HepG2 (cell line): ENCODE results near the gene SLC2A2. TPM values are rescaled to one million over a fixed set of nuclear protein-coding genes. Genes with fewer than 3 reads are reported as not detected.

ENCODE experiments used
- ATAC-seq: fragments of 200-7000 bp; cut with Tn5 transposase; 3 replicates; pipeline ENCODE4 v1.9.1; 2020; ENCODE audit warnings: mild to moderate bottlenecking, moderate library complexity
- BruUV-seq: library from RNA; stranded (reverse); fragments of 400-500 nt; replicated peaks from 2 replicates; lab custom pipeline; 2021; lab: Mats Ljungman, UMichigan
- CTCF ChIA-PET: fragments of 300-600 bp; formaldehyde crosslinking; extraction: SDS; loops from one replicate; lab custom pipeline; 2021; ENCODE audit warnings: low total read pairs, inconsistent platforms, low intra/inter-chr PET ratio; lab: Yijun Ruan, JAX
- POLR2A ChIA-PET: fragments of 350-600 bp; sonication (Branson Sonifier 250); formaldehyde crosslinking; loops from one replicate; lab custom pipeline; 2020; ENCODE audit warnings: antibody characterized with exemption, inconsistent platforms; lab: Yijun Ruan, JAX
- DNase-seq: peaks from one replicate; pipeline ENCODE4 v3.0.0-alpha.2; 2015; ENCODE audit warnings: low spot score
- FAIRE-seq: peaks from 3 replicates; lab custom pipeline; 2011; peaks lifted over from hg19 to GRCh38; lab: Jason Lieb, UNC
- H2AFZ ChIP-seq: one replicate; pipeline ENCODE4 v1.6.1; 2011; ENCODE audit warnings: low read length, inconsistent platforms
- H3K27ac ChIP-seq: fragments of 300-600 bp; 3 replicates; pipeline ENCODE4 v1.8.0; 2011; ENCODE audit warnings: mixed run types, mild to moderate bottlenecking, mixed read lengths, low read length, inconsistent platforms; ENCODE audit not compliant: insufficient read depth; ENCODE audit errors: extremely low read length
- H3K27me3 ChIP-seq, 2 experiments: fragments of 200-600 bp in 1 of 2; 2 replicates in 1 of 2; 3 replicates in 1 of 2; pipeline versions ENCODE4 v1.6.0 to v1.8.0; 2011; ENCODE audit warnings: low read length in 2 of 2, mild to moderate bottlenecking in 2 of 2, moderate library complexity in 2 of 2, inconsistent platforms in 1 of 2; ENCODE audit not compliant: insufficient read depth in 2 of 2, control insufficient read depth in 1 of 2
- H3K36me3 ChIP-seq, 2 experiments: fragments of 200-600 bp in 1 of 2; replicated peaks in 1 of 2; 2 replicates in 1 of 2; 3 replicates in 1 of 2; pipeline versions ENCODE4 v1.5.1 to v1.8.0; 2011; ENCODE audit warnings: low read length in 2 of 2, inconsistent platforms in 1 of 2; ENCODE audit not compliant: insufficient read depth in 2 of 2, control insufficient read depth in 1 of 2
- H3K4me1 ChIP-seq: 2 replicates; pipeline ENCODE4 v1.5.1; 2012; ENCODE audit warnings: low read length, inconsistent platforms; ENCODE audit not compliant: insufficient read depth
- H3K4me2 ChIP-seq: 2 replicates; pipeline ENCODE4 v1.6.0; 2011; ENCODE audit warnings: low read depth, low read length, inconsistent platforms
- H3K4me3 ChIP-seq, 3 experiments: fragments of 200-600 bp in 1 of 3; sonication (generic), shearing (Covaris generic) in 1 of 3; replicated peaks in 1 of 3; 2 replicates each; pipeline ENCODE4 v1.5.1; 2011 to 2016; ENCODE audit warnings: low read length in 3 of 3, inconsistent platforms in 2 of 3, low read depth in 2 of 3, mild to moderate bottlenecking in 2 of 3, control low read depth in 1 of 3, mixed read lengths in 1 of 3; ENCODE audit not compliant: insufficient read depth in 1 of 3
- H3K79me2 ChIP-seq: one replicate; pipeline ENCODE4 v1.6.1; 2011; ENCODE audit warnings: low read length, inconsistent platforms; ENCODE audit not compliant: insufficient read depth
- H3K9ac ChIP-seq: 2 replicates; pipeline ENCODE4 v1.6.0; 2011; ENCODE audit warnings: mild to moderate bottlenecking, low read depth, low read length, inconsistent platforms; ENCODE audit not compliant: insufficient read depth
- H3K9me3 ChIP-seq: 2 replicates; pipeline ENCODE4 v1.5.1; 2012; ENCODE audit warnings: mild to moderate bottlenecking, low read length
- H4K20me1 ChIP-seq: 2 replicates; pipeline ENCODE4 v1.6.0; 2011; ENCODE audit warnings: inconsistent platforms, mild to moderate bottlenecking, low read length, moderate library complexity; ENCODE audit not compliant: insufficient read depth
- ATF7 ChIP-seq, 2 experiments: fragments of 450-650 bp in 1 of 2; sonication (generic) in 1 of 2; formaldehyde crosslinking in 1 of 2; IDR thresholded peaks; 2 replicates each; pipeline versions ENCODE4 v1.4.0 to v1.6.1; 2016 to 2020; ENCODE audit warnings: antibody characterized with exemption in 1 of 2, mild to moderate bottlenecking in 1 of 2, missing genetic modification reagents in 1 of 2
- ATM ChIP-seq: fragments of 450-650 bp; IDR thresholded peaks from 2 replicates; pipeline ENCODE4 v1.7.1; 2017; ENCODE audit warnings: mild to moderate bottlenecking, borderline replicate concordance
- ATRX ChIP-seq: sonication (generic); formaldehyde crosslinking; IDR thresholded peaks from 2 replicates; pipeline ENCODE4 v1.4.0; 2020; ENCODE audit warnings: missing genetic modification reagents, borderline replicate concordance
- MAFF ChIP-seq: IDR thresholded peaks from 2 replicates; pipeline ENCODE4 v1.6.1; 2011; ENCODE audit warnings: low read depth, low read length, improper control_type of control experiment
- MAFK ChIP-seq, 2 experiments: IDR thresholded peaks in 1 of 2; conservative IDR thresholded peaks in 1 of 2; 2 replicates each; pipeline ENCODE4 v1.6.1; 2011; ENCODE audit warnings: improper control_type of control experiment in 2 of 2, low read length in 2 of 2
- MED13 ChIP-seq: sonication (generic); formaldehyde crosslinking; IDR thresholded peaks from 2 replicates; pipeline ENCODE4 v1.5.0; 2020; ENCODE audit warnings: missing genetic modification reagents
- NFE2L2 ChIP-seq: fragments of 150-350 bp; IDR thresholded peaks from 2 replicates; pipeline ENCODE4 v1.6.1; 2014; ENCODE audit warnings: low read length
- SIN3B ChIP-seq: fragments of 150-350 bp; IDR thresholded peaks from 2 replicates; pipeline ENCODE4 v1.6.1; 2014; ENCODE audit warnings: low read length
- ZNF317 ChIP-seq: sonication (generic); formaldehyde crosslinking; IDR thresholded peaks from 2 replicates; pipeline ENCODE4 v1.5.0; 2020; ENCODE audit warnings: mild to moderate bottlenecking, missing genetic modification reagents
- ZNF83 ChIP-seq: sonication (generic); formaldehyde crosslinking; IDR thresholded peaks from 2 replicates; pipeline ENCODE4 v1.4.0; 2020; ENCODE audit warnings: missing genetic modification reagents, mild to moderate bottlenecking, borderline replicate concordance
- WGBS: methylation state at CpG from one replicate; pipeline ENCODE4 v1.1.6; 2017; ENCODE audit warnings: low lambda C conversion rate; 5-methylcytosine and 5-hydroxymethylcytosine counted together
- in situ Hi-C: cut with HindIII; loops from 2 replicates; pipeline ENCODE4 v1.10.0; 2017; ENCODE audit warnings: low pct_unique_long_range_greater_than_20kb; ENCODE audit not compliant: extremely low pct_ligation_motif_present
- intact Hi-C: fragments of 100-400 bp; cut with micrococcal nuclease; formaldehyde crosslinking; loops from one replicate; pipeline ENCODE4 v1.10.0; 2022; ENCODE audit not compliant: unreplicated experiment
- polyA plus RNA-seq, 8 experiments: library from polyadenylated mRNA; depleted of rRNA in 3 of 8; stranded (reverse) in 7 of 8; unstranded in 1 of 8; fragments of >200 nt; fragmentation: Illumina TruSeq in 4 of 8; extraction: Trizol in 4 of 8; gene quantifications; 2 replicates each; pipeline versions ENCODE4 v1.2.1 to v1.2.3, GENCODE V29; 2011 to 2016; ENCODE audit warnings: low read depth in 4 of 8, missing spikeins in 1 of 8, mixed read lengths in 1 of 8; ENCODE audit not compliant: insufficient read depth in 1 of 8
- total RNA-seq, 5 experiments: library from RNA; depleted of rRNA; stranded (reverse); fragments of >200 nt; fragmentation: Illumina TruSeq; extraction: Trizol; gene quantifications; 2 replicates each; pipeline ENCODE4 v1.2.3, GENCODE V29; 2016; ENCODE audit warnings: low read depth in 1 of 5
- TF ChIP-seq, protein P1 (sequence below): sonication (generic); formaldehyde crosslinking; IDR thresholded peaks from 2 replicates; pipeline ENCODE4 v1.4.0; 2020; ENCODE audit warnings: mild to moderate bottlenecking, missing genetic modification reagents, borderline replicate concordance
- TF ChIP-seq, protein P2 (sequence below): sonication (generic); formaldehyde crosslinking; IDR thresholded peaks from 2 replicates; pipeline ENCODE4 v1.4.0; 2020; ENCODE audit warnings: mild to moderate bottlenecking, missing genetic modification reagents

The SLC2A2 gene
- total and polyA plus RNA-seq, 2 of the 13 experiments (the other 11 are each of a cell fraction or from before 2014, with no cell fraction given), result 19.5 to 23.2 TPM

DNA sequence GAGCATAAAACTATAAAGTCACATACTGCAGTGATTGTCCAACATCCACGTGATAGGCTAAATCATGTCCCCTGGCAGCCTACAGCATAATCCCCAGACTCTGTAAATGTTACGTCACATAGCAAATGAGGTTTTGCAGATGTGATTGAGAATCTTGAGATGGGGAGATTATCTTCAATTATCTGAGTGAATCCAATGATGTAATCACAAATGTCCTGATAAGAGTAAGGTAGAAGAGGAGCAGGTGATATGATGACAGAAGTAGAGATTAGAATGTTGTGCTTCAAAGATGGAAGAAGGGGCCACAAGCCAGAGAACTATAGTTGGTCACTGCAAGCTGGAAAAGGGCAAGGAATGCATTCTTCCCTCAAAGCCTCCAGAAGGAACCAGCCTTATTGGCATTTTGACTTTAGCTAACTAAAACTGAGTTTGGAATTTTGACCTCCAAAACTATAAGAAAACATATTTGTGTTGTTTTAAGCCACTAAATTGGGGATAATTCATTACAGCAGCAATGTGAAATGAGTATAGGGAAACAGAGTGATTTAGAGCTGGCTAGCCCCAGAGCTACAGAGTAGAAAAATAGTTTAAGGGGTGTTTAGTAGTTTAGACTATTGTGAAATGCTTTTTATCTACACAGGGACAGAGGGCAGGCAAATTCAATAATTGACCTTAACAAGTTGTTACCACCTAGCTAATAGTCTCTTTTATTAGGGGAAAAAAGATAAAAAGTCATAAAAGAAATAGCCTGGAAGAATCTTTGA is 15.2 kb downstream of the SLC2A2 start:
- intact Hi-C loops, result no loop called here
- ChIA-PET POLR2A (no interaction called here), CTCF (no interaction called here)

DNA sequence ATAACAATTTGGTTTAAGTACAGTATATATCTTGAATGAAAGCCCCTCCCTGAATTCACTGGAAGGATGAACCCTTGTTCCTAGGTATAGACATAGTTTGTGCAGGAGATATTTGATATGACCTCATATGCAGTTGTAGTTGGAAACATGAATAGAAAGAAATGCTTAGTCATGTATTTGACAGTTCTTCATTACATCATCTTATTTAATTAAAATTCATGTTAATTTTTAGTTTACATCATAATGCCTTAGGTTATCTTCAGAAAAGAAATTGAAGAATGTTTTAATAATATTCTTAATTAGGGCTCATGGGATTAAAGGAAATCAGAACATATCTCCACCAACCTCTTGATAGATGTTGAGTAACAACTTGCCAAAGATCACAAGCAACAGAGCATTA is 19.2 kb downstream of the SLC2A2 start:
- in situ Hi-C loops (no loop called here), intact Hi-C loops (no loop called here)
- no peaks in the 10 kb centered on the region for H3K27me3 ChIP-seq
- no peak overlapping the region for H3K4me2 ChIP-seq
- no peak for DNase-seq
- ChIA-PET POLR2A (no interaction called here), CTCF (no interaction called here)
- H2AFZ ChIP-seq, result no peak overlapping the region
- H3K36me3 ChIP-seq, result peaks cover 10 to 42% of the 10 kb centered on the region in 2 experiments
- no peaks in the 10 kb centered on the region for H3K9me3 ChIP-seq
- ATAC-seq, result no peak
- no peak for FAIRE-seq
- H3K4me3 ChIP-seq, result no peak overlapping the region
- no peaks in the 10 kb centered on the region for H3K79me2 ChIP-seq
- peaks cover 52% of the 10 kb centered on the region for H3K4me1 ChIP-seq
- no peaks in the 10 kb centered on the region for H4K20me1 ChIP-seq
- no TSS peak for BruUV-seq
- no peak overlapping the region for H3K27ac ChIP-seq
- no peak overlapping the region for H3K9ac ChIP-seq
- no peak for TF ChIP-seq MED13
- TF ChIP-seq ATRX (CRISPR knock-in tag), result no peak
- no peak for TF ChIP-seq SIN3B
- peak; percentile 64; the same call in 1 of the 2 replicates for TF ChIP-seq MAFF
- TF ChIP-seq, protein P1, sequence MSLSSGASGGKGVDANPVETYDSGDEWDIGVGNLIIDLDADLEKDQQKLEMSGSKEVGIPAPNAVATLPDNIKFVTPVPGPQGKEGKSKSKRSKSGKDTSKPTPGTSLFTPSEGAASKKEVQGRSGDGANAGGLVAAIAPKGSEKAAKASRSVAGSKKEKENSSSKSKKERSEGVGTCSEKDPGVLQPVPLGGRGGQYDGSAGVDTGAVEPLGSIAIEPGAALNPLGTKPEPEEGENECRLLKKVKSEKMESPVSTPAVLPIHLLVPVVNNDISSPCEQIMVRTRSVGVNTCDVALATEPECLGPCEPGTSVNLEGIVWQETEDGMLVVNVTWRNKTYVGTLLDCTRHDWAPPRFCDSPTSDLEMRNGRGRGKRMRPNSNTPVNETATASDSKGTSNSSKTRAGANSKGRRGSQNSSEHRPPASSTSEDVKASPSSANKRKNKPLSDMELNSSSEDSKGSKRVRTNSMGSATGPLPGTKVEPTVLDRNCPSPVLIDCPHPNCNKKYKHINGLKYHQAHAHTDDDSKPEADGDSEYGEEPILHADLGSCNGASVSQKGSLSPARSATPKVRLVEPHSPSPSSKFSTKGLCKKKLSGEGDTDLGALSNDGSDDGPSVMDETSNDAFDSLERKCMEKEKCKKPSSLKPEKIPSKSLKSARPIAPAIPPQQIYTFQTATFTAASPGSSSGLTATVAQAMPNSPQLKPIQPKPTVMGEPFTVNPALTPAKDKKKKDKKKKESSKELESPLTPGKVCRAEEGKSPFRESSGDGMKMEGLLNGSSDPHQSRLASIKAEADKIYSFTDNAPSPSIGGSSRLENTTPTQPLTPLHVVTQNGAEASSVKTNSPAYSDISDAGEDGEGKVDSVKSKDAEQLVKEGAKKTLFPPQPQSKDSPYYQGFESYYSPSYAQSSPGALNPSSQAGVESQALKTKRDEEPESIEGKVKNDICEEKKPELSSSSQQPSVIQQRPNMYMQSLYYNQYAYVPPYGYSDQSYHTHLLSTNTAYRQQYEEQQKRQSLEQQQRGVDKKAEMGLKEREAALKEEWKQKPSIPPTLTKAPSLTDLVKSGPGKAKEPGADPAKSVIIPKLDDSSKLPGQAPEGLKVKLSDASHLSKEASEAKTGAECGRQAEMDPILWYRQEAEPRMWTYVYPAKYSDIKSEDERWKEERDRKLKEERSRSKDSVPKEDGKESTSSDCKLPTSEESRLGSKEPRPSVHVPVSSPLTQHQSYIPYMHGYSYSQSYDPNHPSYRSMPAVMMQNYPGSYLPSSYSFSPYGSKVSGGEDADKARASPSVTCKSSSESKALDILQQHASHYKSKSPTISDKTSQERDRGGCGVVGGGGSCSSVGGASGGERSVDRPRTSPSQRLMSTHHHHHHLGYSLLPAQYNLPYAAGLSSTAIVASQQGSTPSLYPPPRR (CRISPR knock-in tag), result no peak
- TF ChIP-seq MAFK (conservative IDR thresholded peaks at IDR 0.05 in 1 of 2, IDR thresholded peaks at IDR 0.05 in 1 of 2; ENCODE audit: low read length in 2 of 2), result peak; percentile 53 to 77
- TF ChIP-seq NFE2L2, result peak; percentile 62; the same call in 1 of the 2 replicates
- no peak for TF ChIP-seq ATM
- TF ChIP-seq, protein P2, sequence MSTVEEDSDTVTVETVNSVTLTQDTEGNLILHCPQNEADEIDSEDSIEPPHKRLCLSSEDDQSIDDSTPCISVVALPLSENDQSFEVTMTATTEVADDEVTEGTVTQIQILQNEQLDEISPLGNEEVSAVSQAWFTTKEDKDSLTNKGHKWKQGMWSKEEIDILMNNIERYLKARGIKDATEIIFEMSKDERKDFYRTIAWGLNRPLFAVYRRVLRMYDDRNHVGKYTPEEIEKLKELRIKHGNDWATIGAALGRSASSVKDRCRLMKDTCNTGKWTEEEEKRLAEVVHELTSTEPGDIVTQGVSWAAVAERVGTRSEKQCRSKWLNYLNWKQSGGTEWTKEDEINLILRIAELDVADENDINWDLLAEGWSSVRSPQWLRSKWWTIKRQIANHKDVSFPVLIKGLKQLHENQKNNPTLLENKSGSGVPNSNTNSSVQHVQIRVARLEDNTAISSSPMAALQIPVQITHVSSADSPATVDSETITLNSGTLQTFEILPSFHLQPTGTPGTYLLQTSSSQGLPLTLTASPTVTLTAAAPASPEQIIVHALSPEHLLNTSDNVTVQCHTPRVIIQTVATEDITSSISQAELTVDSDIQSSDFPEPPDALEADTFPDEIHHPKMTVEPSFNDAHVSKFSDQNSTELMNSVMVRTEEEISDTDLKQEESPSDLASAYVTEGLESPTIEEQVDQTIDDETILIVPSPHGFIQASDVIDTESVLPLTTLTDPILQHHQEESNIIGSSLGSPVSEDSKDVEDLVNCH, result no peak

More for the DNA sequence above, 15.2 kb downstream of the SLC2A2 start:
- Histone ChIP-seq H3K9ac (no peak overlapping the region), H2AFZ (no peak overlapping the region), H3K9me3 (no peaks in the 10 kb centered on the region), H4K20me1 (no peaks in the 10 kb centered on the region), H3K27ac (no peak overlapping the region), H3K27me3 (no peaks in the 10 kb centered on the region), H3K36me3 (peaks cover 10 to 29% of the 10 kb centered on the region in 2 experiments), H3K4me2 (no peak overlapping the region), H3K79me2 (no peaks in the 10 kb centered on the region), H3K4me3 (no peak overlapping the region), H3K4me1 (peaks cover 53% of the 10 kb centered on the region)
- in situ Hi-C loops, result no loop called here
- FAIRE-seq (no peak), ATAC-seq (no peak), DNase-seq (no peak)
- no TSS peak for BruUV-seq
- WGBS, result 98% methylated on average over 2 of the region's 2 CpGs
- TF ChIP-seq ATF7 (IDR thresholded peaks at IDR 0.05) (peak; percentile 70), ATF7 (CRISPR knock-in tag; IDR thresholded peaks at IDR 0.05) (no peak), ZNF83 (no peak), ZNF317 (CRISPR knock-in tag) (no peak)
